Endothelial cell (in vitro differentiated cells): ENCODE results near the gene ZAR1L. TPM values are rescaled to one million over a fixed set of nuclear protein-coding genes. Genes with fewer than 3 reads are reported as not detected.
A peak's percentile ranks its signal among the peaks of the same experiment; 100 is the strongest.

Source experiments
- DNase-seq: peaks from one replicate; pipeline ENCODE4 v3.0.0; 2021; ENCODE audit warnings: low spot score
- H3K27ac Mint-ChIP-seq: one replicate; pipeline ENCODE4 v1.8.0; 2021; ENCODE audit warnings: mixed read lengths, inconsistent platforms; ENCODE audit not compliant: unreplicated experiment
- H3K27me3 Mint-ChIP-seq: one replicate; pipeline ENCODE4 v1.8.0; 2021; ENCODE audit warnings: mild to moderate bottlenecking, moderate library complexity, mixed read lengths, inconsistent platforms; ENCODE audit not compliant: unreplicated experiment
- H3K36me3 Mint-ChIP-seq: one replicate; pipeline ENCODE4 v1.8.0; 2021; ENCODE audit warnings: mild to moderate bottlenecking, low read depth, mixed read lengths, inconsistent platforms; ENCODE audit not compliant: unreplicated experiment
- H3K4me1 Mint-ChIP-seq: one replicate; pipeline ENCODE4 v1.8.0; 2021; ENCODE audit warnings: mild to moderate bottlenecking, mixed read lengths, inconsistent platforms; ENCODE audit not compliant: unreplicated experiment
- H3K4me3 Mint-ChIP-seq: one replicate; pipeline ENCODE4 v1.8.0; 2021; ENCODE audit warnings: mild to moderate bottlenecking, mixed read lengths, inconsistent platforms; ENCODE audit not compliant: unreplicated experiment
- H3K9me3 Mint-ChIP-seq: one replicate; pipeline ENCODE4 v1.8.0; 2021; ENCODE audit warnings: mixed read lengths, inconsistent platforms; ENCODE audit not compliant: unreplicated experiment
- total RNA-seq: library from RNA; stranded (reverse); fragmentation: NEBNext Ultra II Directional; extraction: Animal tissue kit (Norgen Biotek cat#: 25700); gene quantifications from one replicate; pipeline ENCODE4 v1.2.1, GENCODE V29; 2021; ENCODE audit not compliant: unreplicated experiment
- TF ChIP-seq, protein P1 (sequence below): fragments of 200-600 bp; sonication (generic); IDR thresholded peaks from one replicate; pipeline ENCODE4 v1.5.0; 2021; ENCODE audit warnings: antibody characterized with exemption; ENCODE audit not compliant: unreplicated experiment

The ZAR1L gene
- total RNA-seq, 1 donor from 2014 or later = not detected

DNA sequence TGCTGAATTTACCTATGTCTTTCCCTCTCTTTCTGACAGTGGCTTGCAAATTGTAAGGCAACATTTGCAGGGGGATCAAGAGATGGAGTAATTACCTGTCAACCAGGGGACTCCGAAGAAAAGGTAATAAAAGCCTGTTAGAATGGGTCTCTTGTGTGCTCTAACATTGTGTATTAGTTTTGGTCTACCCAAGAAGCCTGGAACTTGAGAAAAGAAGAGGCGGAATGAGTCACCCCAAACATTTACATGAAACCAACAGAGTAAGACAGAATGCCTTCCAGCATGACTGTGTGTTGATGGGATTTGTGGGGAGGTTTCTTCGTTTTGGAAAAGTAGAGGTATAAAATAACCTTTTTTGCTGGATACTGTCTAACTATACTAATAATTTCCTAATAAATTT, 36.7 kb downstream of the ZAR1L start:
- Mint-ChIP-seq H3K27ac (no peak overlapping the region), H3K27me3 (no peaks in the 10 kb centered on the region), H3K9me3 (no peaks in the 10 kb centered on the region), H3K36me3 (no peaks in the 10 kb centered on the region), H3K4me3 (no peak overlapping the region), H3K4me1 (no peaks in the 10 kb centered on the region)
- no peak for DNase-seq
- TF ChIP-seq, protein P1, sequence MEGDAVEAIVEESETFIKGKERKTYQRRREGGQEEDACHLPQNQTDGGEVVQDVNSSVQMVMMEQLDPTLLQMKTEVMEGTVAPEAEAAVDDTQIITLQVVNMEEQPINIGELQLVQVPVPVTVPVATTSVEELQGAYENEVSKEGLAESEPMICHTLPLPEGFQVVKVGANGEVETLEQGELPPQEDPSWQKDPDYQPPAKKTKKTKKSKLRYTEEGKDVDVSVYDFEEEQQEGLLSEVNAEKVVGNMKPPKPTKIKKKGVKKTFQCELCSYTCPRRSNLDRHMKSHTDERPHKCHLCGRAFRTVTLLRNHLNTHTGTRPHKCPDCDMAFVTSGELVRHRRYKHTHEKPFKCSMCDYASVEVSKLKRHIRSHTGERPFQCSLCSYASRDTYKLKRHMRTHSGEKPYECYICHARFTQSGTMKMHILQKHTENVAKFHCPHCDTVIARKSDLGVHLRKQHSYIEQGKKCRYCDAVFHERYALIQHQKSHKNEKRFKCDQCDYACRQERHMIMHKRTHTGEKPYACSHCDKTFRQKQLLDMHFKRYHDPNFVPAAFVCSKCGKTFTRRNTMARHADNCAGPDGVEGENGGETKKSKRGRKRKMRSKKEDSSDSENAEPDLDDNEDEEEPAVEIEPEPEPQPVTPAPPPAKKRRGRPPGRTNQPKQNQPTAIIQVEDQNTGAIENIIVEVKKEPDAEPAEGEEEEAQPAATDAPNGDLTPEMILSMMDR = no peak

DNA sequence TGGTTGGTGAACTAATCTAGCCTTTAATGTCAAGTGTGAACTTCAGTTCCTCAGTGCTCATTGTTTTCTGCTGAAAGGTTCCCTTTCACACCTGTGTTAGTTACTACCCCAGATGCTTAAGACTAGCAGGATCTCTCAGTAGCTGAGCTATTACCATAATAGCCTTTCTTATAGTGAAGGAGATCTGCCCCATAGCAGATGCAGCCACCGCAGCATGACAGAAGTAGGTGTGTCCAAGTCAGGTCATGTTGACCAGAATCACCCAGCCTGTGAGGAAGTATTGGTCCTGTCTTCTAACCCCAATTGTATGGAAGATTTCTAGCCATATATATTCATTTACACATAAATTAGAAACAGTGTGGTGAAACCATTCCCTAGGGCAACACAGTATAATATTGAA, 37.3 kb downstream of the ZAR1L start:
- H3K9me3 Mint-ChIP-seq = no peaks in the 10 kb centered on the region

DNA sequence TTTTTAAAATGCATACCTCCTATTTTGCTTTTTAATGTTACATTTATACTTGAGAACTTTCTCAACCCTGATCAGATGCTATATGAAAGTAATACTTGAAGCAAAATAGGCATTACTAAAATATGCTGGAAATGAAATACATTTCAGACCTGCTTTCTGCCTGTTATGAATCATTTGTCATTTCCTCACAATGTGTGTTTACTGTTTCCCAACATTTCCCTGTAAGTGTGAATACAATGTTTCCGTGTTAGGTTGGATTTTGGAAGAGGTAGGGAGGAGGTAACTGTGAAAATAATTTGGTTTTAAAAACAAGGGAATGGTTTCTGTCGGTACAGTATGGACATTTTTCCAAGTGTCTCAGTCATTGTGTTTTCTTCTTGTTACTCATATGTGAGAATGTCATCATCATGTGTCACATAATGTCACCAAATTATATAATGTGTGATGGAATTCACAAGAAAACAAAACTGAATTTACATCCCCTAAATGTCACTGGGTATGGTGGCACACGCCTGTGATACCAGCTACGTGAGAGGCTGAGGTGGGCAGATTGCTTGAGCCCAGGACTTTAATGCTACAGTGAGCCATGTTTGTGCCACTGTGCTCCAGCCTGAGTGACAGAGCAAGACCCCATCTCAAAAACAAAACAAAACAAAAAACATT, 43.0 kb downstream of the ZAR1L start:
- DNase-seq = no peak
- peaks cover 1% of the 10 kb centered on the region for H3K27me3 Mint-ChIP-seq

More for the DNA sequence above, 37.3 kb downstream of the ZAR1L start:
- H3K36me3 Mint-ChIP-seq = no peaks in the 10 kb centered on the region
- DNase-seq = no peak
- no peak overlapping the region for H3K4me3 Mint-ChIP-seq
- no peaks in the 10 kb centered on the region for H3K27me3 Mint-ChIP-seq
- H3K27ac Mint-ChIP-seq = no peak overlapping the region
- H3K4me1 Mint-ChIP-seq = no peaks in the 10 kb centered on the region
- TF ChIP-seq, protein P1 = no peak

DNA sequence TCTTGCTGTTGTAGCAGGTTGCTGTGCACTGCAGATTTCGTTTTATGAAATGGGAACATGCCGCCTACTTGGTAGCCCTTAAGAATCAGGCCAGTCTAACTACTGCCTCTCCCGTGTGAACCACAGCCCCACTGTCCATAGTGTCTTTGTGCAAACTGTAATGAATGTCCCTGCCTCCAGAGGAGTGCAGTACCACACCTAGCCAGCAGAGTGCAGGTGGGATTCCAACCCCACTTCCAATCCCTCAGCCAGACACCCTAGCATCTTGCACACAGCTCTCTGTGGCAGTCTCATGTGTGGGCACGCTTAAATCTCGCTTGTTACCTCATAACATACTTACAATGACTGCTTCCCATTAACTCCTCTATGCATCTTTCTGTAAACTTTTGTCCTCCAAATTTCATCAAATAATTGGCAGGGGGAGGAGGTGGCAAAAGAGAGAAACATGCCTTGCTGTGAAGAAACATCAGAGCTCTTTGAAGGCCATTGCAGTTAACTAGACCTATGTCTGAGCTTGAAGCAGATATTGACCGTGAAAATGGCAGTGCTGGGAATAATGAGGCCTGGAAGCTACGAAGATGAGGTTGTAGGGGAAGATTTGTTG, 47.2 kb downstream of the ZAR1L start:
- Mint-ChIP-seq H3K4me1 (peaks cover 18% of the 10 kb centered on the region), H3K9me3 (no peaks in the 10 kb centered on the region), H3K4me3 (no peak overlapping the region), H3K36me3 (no peaks in the 10 kb centered on the region), H3K27me3 (peaks cover 1% of the 10 kb centered on the region), H3K27ac (no peak overlapping the region)
- TF ChIP-seq, protein P1 = peak; percentile 67
- DNase-seq = no peak

More for the DNA sequence above, 43.0 kb downstream of the ZAR1L start:
- Mint-ChIP-seq H3K4me1 (no peaks in the 10 kb centered on the region), H3K9me3 (no peaks in the 10 kb centered on the region), H3K4me3 (no peak overlapping the region), H3K27ac (no peak overlapping the region), H3K36me3 (no peaks in the 10 kb centered on the region)
- TF ChIP-seq, protein P1 = no peak

DNA sequence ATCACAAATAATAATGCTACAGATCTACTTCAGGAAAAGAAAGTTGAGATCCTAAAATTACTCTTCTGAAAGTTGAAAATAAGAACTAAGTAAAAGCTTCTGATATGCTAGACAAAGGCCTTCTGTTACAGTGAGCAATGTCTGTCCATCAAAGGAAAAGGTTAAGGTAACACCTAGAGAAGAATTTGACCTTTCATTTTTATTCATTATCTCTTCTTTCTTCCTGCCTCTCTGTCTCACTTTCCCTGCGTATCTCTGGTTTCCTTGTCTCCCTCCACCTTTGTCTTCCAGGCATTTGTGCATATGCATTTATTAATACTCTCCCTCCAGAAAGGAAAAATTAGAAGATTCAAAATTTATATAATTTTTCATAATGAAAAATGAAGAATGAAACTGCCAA, 49.0 kb downstream of the ZAR1L start:
- H3K9me3 Mint-ChIP-seq = no peaks in the 10 kb centered on the region
- TF ChIP-seq, protein P1 = no peak
- peaks cover 1% of the 10 kb centered on the region for H3K27me3 Mint-ChIP-seq
- H3K4me3 Mint-ChIP-seq = no peak overlapping the region
- DNase-seq = no peak
- H3K27ac Mint-ChIP-seq = no peak overlapping the region
- H3K4me1 Mint-ChIP-seq = peaks cover 26% of the 10 kb centered on the region
- no peaks in the 10 kb centered on the region for H3K36me3 Mint-ChIP-seq
